GM19240 (cell line): ENCODE measurements around the gene CD36.

Experiments
- DNase-seq: peaks from one replicate; pipeline ENCODE4 v3.0.0; 2011; ENCODE audit warnings: low spot score; ENCODE audit not compliant: insufficient read length

The CD36 gene

DNA sequence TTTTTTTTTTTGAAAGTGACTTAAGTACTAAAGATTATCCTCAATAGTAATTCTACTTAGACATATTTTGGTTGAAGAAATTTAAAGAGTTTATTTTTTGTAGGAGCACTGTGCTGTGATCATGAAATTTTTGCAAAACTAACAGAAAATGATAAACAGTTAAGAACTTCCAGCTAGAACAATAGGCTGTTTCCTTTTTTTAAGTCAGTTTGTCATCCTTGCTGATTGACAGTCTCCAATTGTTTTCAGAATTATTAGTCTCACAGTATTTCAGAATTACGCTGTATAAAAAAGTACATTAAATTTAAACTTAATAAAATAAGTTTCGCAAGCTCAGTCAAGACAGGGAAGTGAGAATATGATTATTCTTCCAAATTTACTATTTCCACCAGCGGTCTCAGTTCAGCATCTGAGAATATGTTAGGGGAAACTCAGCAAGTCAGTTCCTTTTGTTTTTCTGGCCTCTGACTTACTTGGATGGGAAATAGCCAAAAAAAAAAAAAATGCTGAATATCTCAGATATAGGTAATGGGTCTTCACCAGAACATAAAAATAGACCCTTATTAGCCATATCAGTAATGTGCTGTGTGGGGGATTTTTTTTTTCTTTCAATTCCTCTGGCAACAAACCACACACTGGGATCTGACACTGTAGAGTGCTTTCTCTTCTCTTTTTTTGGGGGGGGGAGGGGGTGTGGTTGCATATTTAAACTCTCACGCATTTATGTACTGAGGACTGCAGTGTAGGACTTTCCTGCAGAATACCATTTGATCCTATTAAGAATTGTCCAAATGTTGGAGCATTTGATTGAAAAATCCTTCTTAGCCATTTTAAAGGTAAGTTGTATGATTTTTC is at the start of gene CD36:
TSS of gene CD36 (plus strand) at position 732 of the 855 bp plus-strand sequence. CDS start 8,099 bp downstream, outside the sequence.
- DNase-seq: no peak

DNA sequence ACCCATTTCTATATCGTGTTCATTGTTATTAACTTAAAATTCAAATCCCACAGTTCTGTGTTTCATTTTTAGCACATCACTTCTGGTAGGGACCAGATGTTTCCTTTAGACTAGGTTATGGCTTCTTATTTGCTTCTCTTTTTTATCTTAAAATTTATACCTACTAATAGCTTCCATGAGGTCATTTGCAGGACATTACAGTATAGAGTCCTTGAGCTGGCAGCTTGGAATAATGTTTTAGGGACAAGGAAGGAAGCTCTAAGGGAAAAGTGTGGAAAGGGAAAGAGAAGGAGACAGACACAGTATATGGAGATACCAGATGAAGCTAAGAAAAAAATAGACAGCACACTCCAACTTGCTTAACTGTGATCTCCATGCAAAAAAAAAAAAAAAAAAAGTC is 48.8 kb upstream of the CD36 start:
- no peak for DNase-seq

DNA sequence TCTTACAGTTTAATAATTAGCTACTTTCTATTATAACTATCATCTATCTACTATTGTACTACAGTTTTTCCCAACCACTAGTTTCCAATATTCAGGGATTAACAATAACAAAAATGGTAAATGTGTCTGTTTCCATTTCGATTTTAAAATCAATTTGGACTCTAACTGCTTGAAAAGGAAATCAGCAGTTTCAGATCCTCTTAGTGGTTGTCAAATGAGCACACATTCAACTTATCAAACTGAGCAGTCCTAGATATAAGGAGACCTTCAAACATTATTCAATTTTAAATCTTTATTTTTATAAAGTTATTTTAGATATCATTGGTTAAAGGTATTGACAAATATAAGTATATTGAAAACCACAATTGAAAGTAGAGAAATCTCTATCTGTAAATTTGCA is 46.8 kb upstream of the CD36 start:
- no peak for DNase-seq

DNA sequence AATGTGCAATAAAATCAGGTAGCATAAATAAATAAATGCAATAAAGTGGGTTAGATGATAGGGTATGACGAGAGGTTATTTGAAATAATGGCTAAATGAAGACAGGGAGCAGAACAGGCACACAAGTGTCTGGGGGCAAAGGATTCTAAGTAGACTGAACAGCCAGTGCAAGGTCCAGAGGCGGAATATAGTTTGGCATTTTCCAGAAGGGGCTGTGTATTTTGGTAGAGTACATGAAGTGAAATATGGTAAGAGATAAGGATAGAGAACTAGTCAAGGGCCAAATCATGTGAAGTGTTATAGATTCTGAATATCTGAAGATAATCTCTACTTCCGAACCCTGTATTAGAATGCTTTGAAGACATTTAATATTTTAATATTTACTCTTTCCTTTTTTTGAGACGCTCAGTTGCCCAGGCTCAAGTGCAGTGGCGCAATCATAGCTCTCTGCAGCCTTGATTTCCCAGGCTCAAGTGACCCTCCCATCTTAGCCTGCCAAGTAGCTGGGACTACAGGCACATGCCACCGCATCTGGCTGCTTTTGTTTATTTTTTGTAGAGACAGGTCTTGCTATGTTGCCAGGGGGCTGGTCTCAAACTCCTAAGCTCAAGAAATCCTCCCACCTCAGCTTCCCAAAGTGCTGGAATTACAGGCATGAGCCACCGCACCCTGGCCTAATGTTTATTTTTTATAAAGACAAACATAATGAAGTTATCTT is 44.4 kb upstream of the CD36 start:
- no peak for DNase-seq

DNA sequence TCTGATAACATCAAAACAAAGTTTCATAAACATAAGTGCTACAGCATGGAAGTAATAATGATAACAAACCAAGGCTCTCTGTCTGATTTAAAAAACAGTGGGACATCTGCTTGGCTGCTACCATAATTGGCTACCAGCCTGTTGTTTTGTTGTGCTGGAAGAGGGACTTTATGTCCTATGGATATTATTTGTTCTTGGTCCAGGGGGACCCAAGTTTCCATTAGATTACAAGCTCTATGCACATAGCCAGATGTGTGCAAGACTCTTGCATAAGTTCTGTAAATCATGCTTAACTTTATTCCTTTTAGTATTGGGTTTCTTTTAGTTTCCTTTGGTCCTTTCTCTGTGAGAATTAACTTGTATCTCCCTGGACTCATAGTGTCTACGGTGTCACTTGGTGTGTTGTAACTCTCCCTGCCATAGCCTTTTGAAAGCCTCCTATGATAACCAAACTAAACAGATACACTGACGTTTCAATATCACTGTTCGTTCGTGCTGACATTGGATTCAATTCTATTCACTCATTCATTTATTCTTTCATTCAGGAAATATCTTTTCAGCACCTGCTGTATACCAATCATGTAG is 41.4 kb upstream of the CD36 start:
- no peak for DNase-seq

DNA sequence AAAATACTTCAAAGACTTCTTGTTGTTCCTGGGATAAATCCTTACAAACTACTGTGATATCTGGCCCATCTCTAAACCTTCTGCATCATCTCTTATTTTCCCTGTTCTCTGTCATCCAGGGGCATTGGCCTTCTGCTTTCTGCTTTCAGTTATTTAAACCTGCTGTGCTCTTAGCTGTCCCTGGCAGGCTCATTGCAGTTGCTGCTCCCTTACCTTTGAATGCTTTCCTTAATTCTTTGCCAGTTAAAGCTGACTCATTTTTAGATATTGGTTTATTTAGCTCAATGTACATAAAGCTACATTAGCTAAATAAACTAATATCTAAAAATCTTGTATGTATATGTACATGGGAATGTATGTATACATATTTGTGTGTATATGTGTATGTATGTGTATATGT is 40.6 kb upstream of the CD36 start:
- DNase-seq: no peak

DNA sequence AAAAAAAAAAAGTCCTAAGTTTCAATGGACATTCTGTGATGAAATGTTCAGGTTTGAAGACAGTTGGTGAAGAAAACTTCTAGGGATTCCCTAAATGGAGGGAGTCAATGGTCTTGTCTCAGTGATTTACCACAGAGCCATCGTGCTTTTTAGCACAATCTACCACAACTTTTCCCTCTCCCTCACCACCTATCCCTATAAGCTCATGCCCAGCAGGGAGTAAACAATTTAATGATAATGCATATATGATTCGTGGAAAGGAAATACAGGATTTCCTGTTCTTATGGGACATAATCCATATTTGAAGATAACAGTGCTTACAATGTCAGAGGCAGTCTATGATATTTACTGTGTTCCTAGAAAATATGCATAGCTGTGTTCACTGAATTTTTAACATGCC is 38.4 kb upstream of the CD36 start:
- no peak for DNase-seq

DNA sequence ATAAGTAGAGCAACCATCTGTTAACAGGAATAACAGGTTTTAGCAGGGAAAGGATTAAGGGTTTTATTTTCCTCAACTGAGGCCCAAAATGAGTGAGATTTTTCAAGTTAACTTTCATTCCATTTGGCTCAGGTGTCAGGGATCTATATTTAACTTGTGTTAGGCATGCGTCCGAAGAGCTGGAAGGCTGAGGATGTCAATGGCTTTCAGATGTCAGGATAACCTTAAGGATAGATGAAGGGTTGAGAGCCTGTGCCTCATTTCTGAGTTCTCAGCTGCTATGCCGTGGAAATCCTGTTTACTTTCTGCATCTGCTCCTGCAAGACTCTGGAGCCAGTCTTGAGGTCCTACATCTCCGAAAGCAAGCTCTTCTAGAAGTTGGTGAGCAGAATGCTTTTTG is 36.4 kb upstream of the CD36 start:
- DNase-seq: no peak

DNA sequence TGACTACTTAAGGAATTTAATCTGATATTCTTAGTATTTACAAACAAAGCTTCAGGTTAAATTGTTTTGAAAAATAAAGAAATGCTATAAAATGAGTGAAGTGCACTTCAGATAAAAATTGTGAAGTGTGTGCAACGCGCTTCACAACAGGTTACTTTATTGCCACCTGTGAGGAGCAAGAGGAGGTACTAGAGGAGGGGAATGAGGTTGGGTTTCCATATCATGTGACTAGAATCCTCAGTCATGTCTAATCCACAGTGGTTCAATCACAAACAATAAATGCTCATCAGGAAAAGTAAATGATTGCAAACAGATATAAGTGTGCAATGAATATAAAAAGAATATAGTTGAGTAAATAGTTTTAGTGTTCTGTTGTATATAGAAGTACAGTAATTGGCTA is 34.5 kb upstream of the CD36 start:
- DNase-seq: no peak

DNA sequence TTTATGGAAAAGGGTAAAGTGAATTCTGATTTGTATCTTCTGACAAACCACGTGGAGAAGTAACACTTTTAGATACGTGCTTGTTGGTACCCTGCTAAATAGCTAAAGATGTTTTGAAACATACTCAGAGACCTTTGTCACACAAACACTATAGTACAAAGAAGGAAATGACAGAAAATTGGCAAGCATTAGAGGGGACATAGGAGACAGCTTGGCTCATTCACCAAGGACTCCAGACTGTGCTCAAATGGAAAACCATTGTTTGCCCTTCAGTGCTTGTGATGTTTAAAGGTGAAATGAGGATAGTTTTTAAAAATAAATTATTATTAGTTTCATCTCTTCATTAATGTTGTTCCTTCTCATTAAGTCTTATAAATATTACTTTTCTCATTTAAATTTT is 34.0 kb upstream of the CD36 start:
- DNase-seq: no peak

DNA sequence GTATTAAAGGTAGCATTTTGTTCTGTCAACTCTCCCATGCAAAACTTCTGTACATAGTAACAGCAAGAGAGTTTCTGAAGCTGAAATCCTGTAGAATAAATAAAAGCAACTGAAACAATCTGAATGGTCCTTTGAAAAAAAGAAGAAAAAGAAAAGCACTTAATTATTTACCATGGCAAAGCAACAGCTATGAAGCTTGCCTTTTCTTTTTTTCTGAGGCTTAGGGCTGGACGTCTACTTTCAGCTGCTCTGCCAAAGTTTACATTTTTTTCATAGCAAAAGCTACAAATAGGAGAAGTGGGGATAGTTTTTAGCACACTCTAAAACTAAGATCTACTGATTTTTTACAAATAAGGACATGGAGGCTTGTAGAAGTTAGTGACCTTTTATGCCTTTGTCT is 31.3 kb upstream of the CD36 start:
- DNase-seq: no peak

DNA sequence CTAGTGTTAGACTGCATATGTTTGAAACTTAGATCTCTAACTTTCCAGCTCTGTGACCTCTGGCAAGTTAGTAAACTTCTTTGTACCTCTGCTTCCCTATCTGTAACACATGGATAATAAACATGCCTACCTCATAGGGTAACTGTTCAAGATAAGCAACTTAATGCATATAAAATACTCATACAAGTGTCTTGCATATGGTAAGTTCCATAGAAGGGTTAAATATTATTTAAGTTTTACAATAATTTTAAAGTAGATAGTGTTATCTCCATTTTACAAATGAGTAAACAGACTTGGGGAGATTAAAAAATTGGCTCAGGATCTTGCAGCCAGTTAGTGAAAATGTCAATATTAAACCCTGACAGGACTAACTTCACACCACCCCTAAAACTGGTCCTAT is 30.1 kb upstream of the CD36 start:
- no peak for DNase-seq

DNA sequence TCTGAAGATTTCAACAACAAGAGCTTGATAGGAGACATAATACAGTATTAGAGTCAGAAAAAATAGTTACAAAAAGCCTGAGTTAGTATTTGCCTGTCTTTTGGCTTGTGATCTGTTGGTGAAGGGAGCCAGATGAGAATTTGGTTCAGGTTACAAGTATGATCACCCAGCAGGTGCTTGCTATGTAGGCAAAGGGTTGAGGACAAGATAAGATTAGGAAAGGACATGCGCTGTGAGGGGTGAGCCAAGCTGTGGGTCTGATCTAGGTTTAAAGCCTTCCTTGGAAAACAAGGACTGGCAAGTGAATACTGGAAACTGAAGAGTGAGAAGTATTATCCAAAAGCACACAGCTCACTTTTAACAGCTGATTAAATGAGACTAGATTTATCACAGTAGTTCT is 28.7 kb upstream of the CD36 start:
- DNase-seq: no peak

DNA sequence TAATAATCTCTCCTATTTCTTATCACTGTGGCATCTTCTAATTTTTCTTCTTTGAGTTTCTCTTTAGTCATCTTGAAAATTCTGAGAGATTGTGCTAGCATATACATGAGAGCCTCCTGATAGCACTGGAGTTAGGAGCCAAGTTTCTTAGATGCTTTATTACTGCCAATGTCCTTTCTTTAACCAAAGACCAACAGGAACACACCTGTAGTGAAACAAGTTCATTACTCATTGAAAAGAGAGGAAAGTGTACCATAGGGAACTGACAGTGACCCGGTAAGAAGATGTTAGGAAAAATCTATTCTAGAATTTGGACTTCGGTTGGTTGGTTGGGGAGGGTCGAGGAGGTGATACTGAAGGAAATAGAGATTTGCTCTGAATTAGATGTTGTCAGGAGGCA is 27.1 kb upstream of the CD36 start:
- no peak for DNase-seq

DNA sequence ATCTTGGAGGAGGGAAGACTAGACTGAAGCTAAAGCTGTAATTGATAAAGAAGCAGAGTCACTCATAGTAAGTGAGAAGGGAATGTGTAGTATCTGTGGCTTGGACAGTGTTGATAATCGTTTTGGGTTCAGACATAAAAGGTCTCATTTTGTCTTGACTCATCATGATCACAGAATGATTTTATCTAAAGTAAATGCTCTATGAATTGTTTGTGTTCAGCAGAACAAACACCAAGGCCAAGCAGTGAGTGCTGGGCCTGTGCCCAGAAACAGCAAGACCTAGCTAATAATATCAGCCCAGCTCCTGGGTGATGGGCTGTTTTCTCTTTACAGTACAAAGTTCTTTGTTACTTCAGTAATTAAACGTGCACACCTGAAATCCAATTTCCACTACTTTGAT is 26.7 kb upstream of the CD36 start:
- DNase-seq: no peak

DNA sequence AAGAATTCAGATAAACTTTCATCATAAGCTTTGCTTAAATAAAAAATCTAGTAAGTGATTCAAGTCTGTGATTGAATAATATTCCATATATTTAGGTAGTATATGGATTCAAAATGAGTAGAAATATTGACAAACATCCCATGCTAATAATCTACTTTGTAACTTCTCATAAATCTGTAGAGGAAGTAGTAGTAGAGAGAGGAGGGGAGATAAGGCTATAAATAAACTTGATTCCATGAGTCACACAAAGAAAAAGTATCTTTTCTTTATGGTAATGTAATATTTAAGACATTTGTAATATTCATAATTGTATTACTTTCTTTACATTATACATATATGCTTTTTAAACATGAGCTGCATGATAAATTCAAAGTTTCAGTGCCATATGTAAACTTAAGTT is 25.6 kb upstream of the CD36 start:
- DNase-seq: no peak

DNA sequence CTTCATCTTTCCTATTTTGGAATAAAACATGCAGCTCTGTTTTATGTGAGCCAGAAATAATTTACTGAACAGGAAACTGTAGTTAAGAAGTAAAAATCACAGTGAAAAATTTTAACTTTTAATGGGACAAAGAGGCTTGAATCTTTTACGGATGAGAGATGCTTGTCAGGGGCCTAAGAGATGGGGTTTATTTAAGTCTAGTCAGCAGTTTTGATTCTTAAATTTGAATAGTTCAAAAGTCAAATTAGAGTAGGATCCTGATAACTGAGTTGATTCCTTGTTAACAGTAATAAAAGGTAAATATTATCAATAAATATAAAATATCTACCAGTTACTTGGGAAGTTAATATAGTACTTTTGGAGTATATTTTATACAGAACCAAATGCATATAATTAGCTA is 24.9 kb upstream of the CD36 start:
- DNase-seq: no peak

DNA sequence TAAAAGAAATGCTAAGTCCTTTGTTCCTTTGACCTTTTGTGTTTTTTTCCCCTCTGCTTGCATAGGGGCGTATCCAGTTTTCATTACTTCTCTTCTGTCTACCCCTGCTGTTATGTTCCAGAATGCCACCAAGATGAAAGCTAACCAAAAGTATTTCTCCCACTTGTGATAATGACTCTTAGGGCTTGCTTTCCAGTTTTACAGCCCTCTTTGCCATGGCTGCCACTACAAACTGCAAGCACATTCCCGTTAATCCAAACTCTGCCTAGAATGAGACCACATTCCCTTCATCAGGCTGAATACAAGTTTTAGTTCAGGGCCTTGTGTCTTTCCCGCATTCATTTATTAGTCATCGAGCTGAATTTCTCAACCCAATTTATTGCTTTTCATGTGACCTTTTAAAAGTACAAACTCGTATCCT is 23.6 kb upstream of the CD36 start:
- no peak for DNase-seq

DNA sequence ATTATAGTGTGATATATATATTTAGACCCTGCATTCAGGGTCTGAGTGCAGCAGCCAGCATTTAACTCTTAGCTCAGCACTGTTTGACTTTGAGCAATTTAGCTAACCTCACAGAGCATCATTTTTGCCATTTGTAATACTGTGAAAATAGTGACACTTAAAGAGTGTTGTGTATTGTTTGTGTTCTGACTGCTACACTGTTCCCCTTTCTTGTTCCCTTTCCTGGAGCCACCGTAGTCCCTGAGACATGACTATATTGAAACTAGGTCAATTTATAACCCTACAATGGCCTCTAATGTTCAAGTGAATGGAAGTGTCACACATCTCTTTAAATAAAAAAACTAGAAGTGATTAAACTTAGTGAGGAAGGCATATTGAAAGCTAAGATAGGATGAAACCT is 20.3 kb upstream of the CD36 start:
- no peak for DNase-seq

DNA sequence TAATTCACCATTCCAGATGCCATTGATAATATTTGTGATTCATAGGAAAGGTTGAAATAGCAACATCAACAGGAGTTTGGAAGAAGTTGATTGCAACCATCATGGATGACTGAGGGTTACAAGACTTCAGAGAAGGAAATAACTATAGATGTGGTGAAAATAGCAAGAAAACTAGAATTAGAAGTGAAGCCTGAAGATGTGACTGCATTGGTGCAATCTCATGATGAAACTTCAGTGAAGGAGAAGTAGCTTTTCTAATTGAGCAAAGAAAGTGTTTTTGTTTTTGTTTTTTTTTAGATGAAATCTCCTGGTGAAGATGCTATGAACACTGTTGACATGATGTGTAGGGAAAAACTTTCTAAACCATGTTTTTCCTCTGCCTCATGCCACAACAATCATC is 18.7 kb upstream of the CD36 start:
- no peak for DNase-seq

DNA sequence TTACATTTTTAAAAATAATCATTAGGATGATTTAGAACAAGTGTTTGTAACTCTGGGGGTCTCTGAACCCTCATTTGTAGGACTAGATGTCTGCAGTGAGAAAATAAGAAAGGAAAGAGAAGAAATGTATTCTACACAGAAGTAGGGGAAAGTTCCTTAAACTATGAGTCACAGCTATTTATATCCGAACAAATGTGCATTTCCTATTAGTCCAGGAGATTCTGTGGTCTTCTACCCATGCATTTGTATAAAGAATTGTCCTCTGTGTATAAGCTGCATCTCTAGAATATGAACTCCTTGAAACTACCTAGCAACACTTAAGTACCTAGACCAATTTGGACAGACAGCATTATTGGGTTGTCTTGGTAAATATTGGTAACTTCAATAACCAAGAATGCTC is 15.9 kb upstream of the CD36 start:
- no peak for DNase-seq

DNA sequence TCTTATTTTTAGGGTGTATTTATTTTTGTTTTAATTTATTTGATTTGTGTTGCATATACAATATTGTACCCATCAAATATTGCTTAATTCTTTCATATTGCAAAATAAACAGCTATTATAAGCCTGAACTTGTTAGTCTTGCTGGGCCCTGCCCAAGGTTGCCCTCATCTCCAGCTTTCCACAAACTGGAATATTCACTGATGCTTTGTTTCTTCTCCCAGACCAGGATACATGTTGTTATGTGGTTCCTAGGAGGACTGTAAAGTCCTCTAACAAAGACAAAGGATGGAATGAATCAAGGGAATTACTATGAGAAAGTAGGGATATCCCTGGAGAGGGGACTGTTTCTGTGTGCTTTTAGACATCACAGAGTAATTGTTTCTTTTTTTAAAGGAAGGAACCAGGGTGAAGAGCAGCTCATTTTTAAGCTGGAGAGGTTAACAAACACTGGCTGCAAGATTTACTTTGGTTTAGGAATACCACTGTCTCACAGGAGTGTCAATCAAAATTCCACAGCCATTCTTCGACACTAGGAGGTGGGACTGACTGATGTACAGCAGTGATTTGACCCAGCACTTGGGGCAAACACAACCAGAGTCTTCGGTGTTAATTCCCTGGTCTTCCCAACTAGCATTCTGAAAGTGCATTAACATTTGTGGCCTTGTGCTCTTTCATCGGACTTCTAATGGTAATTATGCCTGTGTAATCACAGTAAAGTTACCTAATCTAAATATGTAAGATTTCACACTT is 14.8 kb upstream of the CD36 start:
- no peak for DNase-seq
